Epithelial cell of esophagus (primary cell): ENCODE data around the gene GPR18.

Experiments used
- DNase-seq: peaks from one replicate; pipeline ENCODE4 v3.0.0; 2010; ENCODE audit warnings: low read depth
- H3K4me3 ChIP-seq: 2 replicates; pipeline ENCODE4 v1.5.1; 2011; ENCODE audit warnings: mild to moderate bottlenecking, low read length, control low read depth
- CTCF ChIP-seq: IDR thresholded peaks from 2 replicates; pipeline ENCODE4 v1.5.1; 2011; ENCODE audit warnings: low read depth, mild to moderate bottlenecking, low read length, control low read depth, inconsistent platforms; ENCODE audit not compliant: insufficient read depth; ENCODE audit errors: missing control alignments

Gene GPR18

GRCh38 chr13:99227331-99227900, 30.8 kb downstream of the GPR18 start:
- TF ChIP-seq CTCF, result no peak
- DNase-seq, result no peak
- no peak overlapping the region for H3K4me3 ChIP-seq

GRCh38 chr13:99226513-99226912, 31.7 kb downstream of the GPR18 start:
- no peak for DNase-seq
- no peak overlapping the region for H3K4me3 ChIP-seq
- no peak for TF ChIP-seq CTCF

GRCh38 chr13:99225078-99225477, 33.1 kb downstream of the GPR18 start:
- no peak for DNase-seq
- TF ChIP-seq CTCF, result no peak
- H3K4me3 ChIP-seq, result no peak overlapping the region

GRCh38 chr13:99224021-99224420, 34.2 kb downstream of the GPR18 start:
- TF ChIP-seq CTCF, result no peak
- no peak overlapping the region for H3K4me3 ChIP-seq

GRCh38 chr13:99223587-99223986, 34.6 kb downstream of the GPR18 start:
- H3K4me3 ChIP-seq, result no peak overlapping the region
- DNase-seq, result no peak
- TF ChIP-seq CTCF, result no peak

More at GRCh38 chr13:99224021-99224420, 34.2 kb downstream of the GPR18 start:
- no peak for DNase-seq

GRCh38 chr13:99221567-99222239, 36.5 kb downstream of the GPR18 start:
- no peak for DNase-seq
- H3K4me3 ChIP-seq, result no peak overlapping the region
- TF ChIP-seq CTCF, result no peak

GRCh38 chr13:99220199-99220935, 37.8 kb downstream of the GPR18 start:
- no peak for DNase-seq
- no peak for TF ChIP-seq CTCF
- H3K4me3 ChIP-seq, result no peak overlapping the region
